NCI-H69 (cell line): Measurements from ENCODE around the gene ADRA2C.
A peak's percentile ranks its signal among the peaks of the same experiment; 100 is the strongest.

Experiments used
- DNase-seq: peaks from one replicate; lab custom pipeline; 2025; lab: John Stamatoyannopoulos, UW

The ADRA2C gene

GRCh38 chr4:3766036-3766784 is at the start of gene ADRA2C:
Gene ADRA2C, plus strand, starts transcription at chr4:3766385. Its CDS starts 222 bp downstream, at chr4:3766607.
- DNase-seq = peak; percentile 13

- DNase-seq = no peak
Observed at GRCh38 chr4:3716631-3717235, 49.5 kb upstream of the ADRA2C start.

- no peak for DNase-seq
Observed at GRCh38 chr4:3717241-3717640, 48.9 kb upstream of the ADRA2C start.

- no peak for DNase-seq
Observed at GRCh38 chr4:3718462-3718861, 47.7 kb upstream of the ADRA2C start.

GRCh38 chr4:3719191-3719590 is 47.0 kb upstream of the ADRA2C start:
- no peak for DNase-seq

GRCh38 chr4:3719836-3720235 is 46.3 kb upstream of the ADRA2C start:
- DNase-seq = peak; percentile 6

- peak; percentile 69 for DNase-seq
Observed at GRCh38 chr4:3720466-3720865, 45.7 kb upstream of the ADRA2C start.

GRCh38 chr4:3721186-3721585 is 45.0 kb upstream of the ADRA2C start:
- DNase-seq = peak; percentile 11

GRCh38 chr4:3721627-3722026 is 44.6 kb upstream of the ADRA2C start:
- DNase-seq = no peak

- no peak for DNase-seq
Observed at GRCh38 chr4:3722446-3723231, 43.5 kb upstream of the ADRA2C start.

- DNase-seq = no peak
Observed at GRCh38 chr4:3723232-3723642, 42.9 kb upstream of the ADRA2C start.

GRCh38 chr4:3724319-3725231 is 41.6 kb upstream of the ADRA2C start:
- DNase-seq = peak; percentile 30

GRCh38 chr4:3725936-3726870 is 40.0 kb upstream of the ADRA2C start:
- DNase-seq = no peak

GRCh38 chr4:3727847-3728469 is 38.2 kb upstream of the ADRA2C start:
- DNase-seq = no peak

GRCh38 chr4:3729188-3729881 is 36.9 kb upstream of the ADRA2C start:
- DNase-seq = peak; percentile 3

GRCh38 chr4:3729882-3730226 is 36.3 kb upstream of the ADRA2C start:
- DNase-seq = no peak

GRCh38 chr4:3730422-3731190 is 35.6 kb upstream of the ADRA2C start:
- DNase-seq = peak; percentile 1

- no peak for DNase-seq
Observed at GRCh38 chr4:3732076-3733028, 33.8 kb upstream of the ADRA2C start.
